Neutrophil (primary cell): ENCODE results near the gene NEK11.

ENCODE experiments used
- H3K27ac ChIP-seq: fragments of 200-600 bp; sonication (generic); 2 replicates; pipeline ENCODE4 v1.5.1; 2016; ENCODE audit warnings: mild to moderate bottlenecking, moderate library complexity
- H3K27me3 ChIP-seq: fragments of 200-600 bp; sonication (generic); 2 replicates; pipeline ENCODE4 v1.6.0; 2016; ENCODE audit warnings: mild to moderate bottlenecking
- H3K36me3 ChIP-seq: fragments of 200-600 bp; sonication (generic); 2 replicates; pipeline ENCODE4 v1.5.1; 2017
- H3K4me1 ChIP-seq, 2 experiments: fragments of 200-600 bp in 1 of 2; sonication (generic) in 1 of 2; 1 replicate in 1 of 2; 2 replicates in 1 of 2; pipeline versions ENCODE4 v1.5.1 to v1.6.1; 2013 to 2016; ENCODE audit warnings: low read depth in 1 of 2, low read length in 1 of 2, mild to moderate bottlenecking in 1 of 2, moderate library complexity in 1 of 2; ENCODE audit not compliant: control insufficient read depth in 1 of 2, insufficient read depth in 1 of 2
- H3K4me3 ChIP-seq, 2 experiments: fragments of 200-600 bp in 1 of 2; sonication (generic) in 1 of 2; 1 replicate in 1 of 2; 2 replicates in 1 of 2; pipeline ENCODE4 v1.5.1; 2013 to 2016; ENCODE audit warnings: low read depth in 1 of 2, low read length in 1 of 2, mild to moderate bottlenecking in 1 of 2, moderate library complexity in 1 of 2
- H3K9me3 ChIP-seq: fragments of 200-600 bp; sonication (generic); 2 replicates; pipeline ENCODE4 v1.5.1; 2016
- TF ChIP-seq, protein P1 (sequence below): fragments of 200-600 bp; sonication (generic); IDR thresholded peaks from 2 replicates; pipeline ENCODE4 v1.5.1; 2016; ENCODE audit warnings: antibody characterized with exemption

The NEK11 gene

DNA sequence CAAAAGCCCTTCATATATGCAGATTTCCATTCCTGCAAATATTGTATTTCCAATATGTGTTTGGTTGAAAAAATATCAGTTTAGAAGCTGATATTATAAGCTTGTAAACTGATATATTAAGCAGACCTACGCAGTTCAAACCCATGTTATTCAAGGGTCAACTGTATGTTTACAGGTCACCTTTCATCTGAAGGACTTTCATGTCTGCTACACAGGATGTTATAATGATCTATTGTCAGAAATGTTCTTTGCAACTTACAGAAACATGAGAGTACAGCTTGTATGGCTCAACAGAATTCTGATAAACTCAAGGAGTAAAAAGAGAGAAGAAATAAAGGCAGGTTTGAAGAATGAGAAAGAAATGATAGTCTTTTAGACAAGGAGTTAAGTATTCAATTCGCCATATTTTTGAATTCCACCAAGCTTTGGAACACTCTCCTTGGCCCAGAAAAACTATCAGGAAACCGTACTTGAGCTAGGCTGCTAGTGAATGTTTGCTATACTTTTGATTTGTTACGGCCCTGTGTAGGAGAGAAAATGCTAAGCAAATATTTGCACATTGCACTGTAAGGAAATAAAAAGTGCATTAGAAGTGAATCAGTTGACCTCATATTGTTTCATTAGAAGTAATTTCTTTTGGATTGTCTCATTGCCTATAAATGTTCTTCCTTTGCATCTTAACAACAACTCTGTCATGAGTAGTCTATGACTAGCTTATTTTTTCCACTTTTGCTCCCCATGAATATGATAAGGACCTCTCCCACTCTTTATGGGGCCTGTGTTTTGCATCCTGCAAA lies 81.2 kb downstream of the NEK11 start:
- Histone ChIP-seq H3K9me3 (no peaks in the 10 kb centered on the region), H3K4me3 (no peak overlapping the region), H3K4me1 (no peaks in the 10 kb centered on the region), H3K36me3 (no peaks in the 10 kb centered on the region), H3K27ac (no peak overlapping the region), H3K27me3 (no peaks in the 10 kb centered on the region)
- TF ChIP-seq, protein P1, sequence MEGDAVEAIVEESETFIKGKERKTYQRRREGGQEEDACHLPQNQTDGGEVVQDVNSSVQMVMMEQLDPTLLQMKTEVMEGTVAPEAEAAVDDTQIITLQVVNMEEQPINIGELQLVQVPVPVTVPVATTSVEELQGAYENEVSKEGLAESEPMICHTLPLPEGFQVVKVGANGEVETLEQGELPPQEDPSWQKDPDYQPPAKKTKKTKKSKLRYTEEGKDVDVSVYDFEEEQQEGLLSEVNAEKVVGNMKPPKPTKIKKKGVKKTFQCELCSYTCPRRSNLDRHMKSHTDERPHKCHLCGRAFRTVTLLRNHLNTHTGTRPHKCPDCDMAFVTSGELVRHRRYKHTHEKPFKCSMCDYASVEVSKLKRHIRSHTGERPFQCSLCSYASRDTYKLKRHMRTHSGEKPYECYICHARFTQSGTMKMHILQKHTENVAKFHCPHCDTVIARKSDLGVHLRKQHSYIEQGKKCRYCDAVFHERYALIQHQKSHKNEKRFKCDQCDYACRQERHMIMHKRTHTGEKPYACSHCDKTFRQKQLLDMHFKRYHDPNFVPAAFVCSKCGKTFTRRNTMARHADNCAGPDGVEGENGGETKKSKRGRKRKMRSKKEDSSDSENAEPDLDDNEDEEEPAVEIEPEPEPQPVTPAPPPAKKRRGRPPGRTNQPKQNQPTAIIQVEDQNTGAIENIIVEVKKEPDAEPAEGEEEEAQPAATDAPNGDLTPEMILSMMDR: no peak

DNA sequence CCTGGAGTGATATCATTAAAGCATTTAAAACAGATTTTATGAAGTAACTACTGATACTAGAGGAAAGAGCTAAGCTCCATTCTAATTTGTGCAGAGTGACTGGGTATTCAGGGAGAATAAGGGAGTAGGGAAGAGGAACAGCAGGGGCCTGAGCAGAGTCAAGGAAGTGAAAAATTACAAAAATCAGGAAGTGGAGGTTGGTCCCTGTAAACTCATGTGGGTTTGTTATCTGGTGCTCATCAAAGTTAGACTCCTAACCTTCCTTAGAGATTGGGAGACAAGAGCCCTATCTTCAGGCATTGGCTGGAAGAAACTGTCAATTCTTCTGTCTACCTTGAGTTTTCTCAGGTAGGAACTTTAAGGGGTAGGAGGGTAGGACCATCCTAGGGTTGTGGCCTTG lies 82.5 kb downstream of the NEK11 start:
- Histone ChIP-seq H3K27me3 (no peaks in the 10 kb centered on the region), H3K36me3 (no peaks in the 10 kb centered on the region), H3K27ac (no peak overlapping the region), H3K4me3 (no peak overlapping the region), H3K9me3 (no peaks in the 10 kb centered on the region), H3K4me1 (no peaks in the 10 kb centered on the region)
- TF ChIP-seq, protein P1: no peak

DNA sequence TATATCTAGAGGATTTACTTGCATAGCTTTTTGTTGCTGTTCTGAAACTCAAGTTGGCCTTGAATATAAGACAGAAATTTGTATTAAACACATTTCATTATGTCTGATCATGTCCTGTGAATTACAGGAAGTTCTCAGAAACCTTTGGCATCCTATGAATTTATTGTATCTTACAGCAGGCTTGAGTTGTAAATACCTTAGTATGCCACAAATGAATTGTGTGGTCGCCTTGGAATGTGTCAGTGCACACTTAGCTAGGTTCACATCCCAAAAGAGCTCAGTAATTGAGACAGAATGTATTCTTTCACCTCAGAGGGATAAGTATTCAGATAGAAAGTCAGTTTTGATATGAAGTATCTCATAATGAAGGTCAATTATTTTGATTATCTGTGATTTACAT lies 83.4 kb downstream of the NEK11 start:
- Histone ChIP-seq H3K27me3 (no peaks in the 10 kb centered on the region), H3K27ac (no peak overlapping the region), H3K36me3 (no peaks in the 10 kb centered on the region), H3K9me3 (no peaks in the 10 kb centered on the region), H3K4me3 (no peak overlapping the region), H3K4me1 (no peaks in the 10 kb centered on the region)
- TF ChIP-seq, protein P1: no peak

DNA sequence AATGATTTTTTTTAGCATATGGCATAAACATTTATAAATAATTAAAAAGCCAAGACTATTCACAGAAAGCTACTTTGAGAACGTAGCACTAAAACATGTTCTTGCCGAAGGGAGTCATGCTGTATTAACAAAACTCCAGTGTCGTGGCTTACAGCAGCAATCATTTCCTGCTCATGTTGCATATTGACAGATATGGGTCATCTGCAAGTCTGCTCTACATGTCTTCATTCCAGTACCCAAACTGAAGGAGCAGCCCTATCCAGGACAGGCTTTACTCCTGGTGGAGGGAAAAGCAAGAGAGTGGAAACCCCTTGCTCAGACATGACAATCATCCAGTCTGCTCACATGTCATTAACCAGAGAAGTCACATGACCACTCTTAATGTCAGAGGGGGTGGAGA lies 87.6 kb downstream of the NEK11 start:
- H3K4me1 ChIP-seq: no peaks in the 10 kb centered on the region
- no peaks in the 10 kb centered on the region for H3K27me3 ChIP-seq
- no peak overlapping the region for H3K4me3 ChIP-seq
- H3K9me3 ChIP-seq: no peaks in the 10 kb centered on the region
- no peaks in the 10 kb centered on the region for H3K36me3 ChIP-seq
- TF ChIP-seq, protein P1: no peak
- H3K27ac ChIP-seq: no peak overlapping the region

DNA sequence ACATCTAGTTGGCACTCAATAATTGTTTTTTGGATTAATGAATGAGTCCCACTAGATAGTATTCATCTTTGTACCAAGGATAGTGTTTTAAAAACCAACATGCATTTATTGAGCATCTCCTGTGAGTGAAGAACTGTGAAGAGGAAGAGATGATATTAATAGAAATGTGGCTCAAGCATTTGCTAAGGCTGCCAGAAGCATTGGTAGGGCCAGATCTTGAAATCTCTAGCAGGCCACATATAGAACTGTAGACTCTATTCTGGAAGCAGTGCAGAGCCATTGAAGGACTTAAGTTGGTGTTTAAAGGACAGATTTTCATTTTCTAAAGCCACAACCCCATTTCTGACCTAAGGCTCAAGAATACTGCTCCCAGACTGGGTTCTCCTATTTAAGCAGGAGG lies 99.0 kb downstream of the NEK11 start:
- no peak overlapping the region for H3K4me3 ChIP-seq
- TF ChIP-seq, protein P1: no peak
- no peaks in the 10 kb centered on the region for H3K4me1 ChIP-seq
- H3K27me3 ChIP-seq: no peaks in the 10 kb centered on the region
- no peaks in the 10 kb centered on the region for H3K9me3 ChIP-seq
- no peaks in the 10 kb centered on the region for H3K36me3 ChIP-seq
- H3K27ac ChIP-seq: no peak overlapping the region
